HepG2 (cell line): ENCODE data around the gene CRYBA1.

Source experiments
- CTCF ChIP-seq: sonication (generic); formaldehyde crosslinking; IDR thresholded peaks from 2 replicates; pipeline ENCODE4 v1.5.0; 2020; ENCODE audit warnings: mild to moderate bottlenecking, missing genetic modification reagents, moderate library complexity
- EZH2 ChIP-seq: conservative IDR thresholded peaks from 2 replicates; pipeline ENCODE4 v1.6.1; 2012; ENCODE audit warnings: mild to moderate bottlenecking, low read depth, low read length, moderate library complexity
- ISL2 ChIP-seq: sonication (generic); formaldehyde crosslinking; IDR thresholded peaks from 2 replicates; pipeline ENCODE4 v1.5.0; 2020; ENCODE audit warnings: missing genetic modification reagents
- MAFF ChIP-seq: IDR thresholded peaks from 2 replicates; pipeline ENCODE4 v1.6.1; 2011; ENCODE audit warnings: low read depth, low read length, improper control_type of control experiment
- MLLT10 ChIP-seq: sonication (generic); formaldehyde crosslinking; IDR thresholded peaks from 2 replicates; pipeline ENCODE4 v1.4.0; 2020; ENCODE audit warnings: missing genetic modification reagents
- MNT ChIP-seq: fragments of 450-650 bp; IDR thresholded peaks from 2 replicates; pipeline ENCODE4 v1.6.1; 2016
- TCF7 ChIP-seq: sonication (generic); IDR thresholded peaks from 2 replicates; pipeline ENCODE4 v1.6.1; 2016; ENCODE audit warnings: antibody characterized with exemption, low read depth
- ZNF317 ChIP-seq: sonication (generic); formaldehyde crosslinking; IDR thresholded peaks from 2 replicates; pipeline ENCODE4 v1.5.0; 2020; ENCODE audit warnings: mild to moderate bottlenecking, missing genetic modification reagents

- TF ChIP-seq ZNF317 (CRISPR knock-in tag) (no peak), MAFF (no peak), TCF7 (0 out of 2 replicates have a peak, but pooled peaks have one; percentile 8), CTCF (no peak), MLLT10 (CRISPR knock-in tag) (no peak), EZH2 (no peak), MNT (no peak), ISL2 (CRISPR knock-in tag) (peak; percentile 33; the same call in 1 of the 2 replicates)
These were observed 27.3 kb downstream of the CRYBA1 start for GRCh38 chr17:29273924-29274323.
